IMR-90 (cell line): ENCODE results near the gene HEATR3. TPM values are rescaled to one million over a fixed set of nuclear protein-coding genes. Genes with fewer than 3 reads are reported as not detected.

Source experiments
- ATAC-seq: fragments of 200-7000 bp; cut with Tn5 transposase; 2 replicates; pipeline ENCODE4 v1.9.1; 2020; ENCODE audit warnings: low read depth, mild to moderate bottlenecking, moderate library complexity
- BruUV-seq: library from RNA; stranded (reverse); fragments of 400-500 nt; replicated peaks from 2 replicates; lab custom pipeline; 2021; lab: Mats Ljungman, UMichigan
- CTCF ChIA-PET: fragments of 300-600 bp; formaldehyde crosslinking; extraction: SDS; loops from one replicate; lab custom pipeline; 2021; ENCODE audit warnings: antibody characterized with exemption; lab: Yijun Ruan, JAX
- POLR2A ChIA-PET: fragments of 300-600 bp; sonication (Branson Sonifier 250); formaldehyde crosslinking; loops from one replicate; lab custom pipeline; 2022; ENCODE audit warnings: antibody characterized with exemption; ENCODE audit not compliant: unreplicated experiment; lab: Charles Lee
- DNase-seq: peaks from one replicate; pipeline ENCODE4 v3.0.0; 2013
- H2AFZ ChIP-seq: replicated peaks from 2 replicates; pipeline ENCODE3; 2013; ENCODE audit warnings: low read length, mild to moderate bottlenecking; ENCODE audit not compliant: poor library complexity
- H2AK5ac ChIP-seq: 2 replicates; pipeline ENCODE4 v1.6.1; 2013; ENCODE audit warnings: low read depth, low read length, inconsistent platforms
- H2AK9ac ChIP-seq: replicated peaks from 2 replicates; pipeline ENCODE3; 2013; ENCODE audit warnings: mild to moderate bottlenecking, low read depth, low read length, moderate library complexity; ENCODE audit not compliant: poor library complexity
- H2BK120ac ChIP-seq: 2 replicates; pipeline ENCODE4 v1.6.1; 2013; ENCODE audit warnings: low read depth, low read length, inconsistent platforms
- H2BK15ac ChIP-seq: 3 replicates; pipeline ENCODE4 v1.6.1; 2013; ENCODE audit warnings: low read depth, low read length, inconsistent platforms
- H2BK20ac ChIP-seq: 2 replicates; pipeline ENCODE4 v1.6.1; 2013; ENCODE audit warnings: low read depth, mild to moderate bottlenecking, inconsistent platforms, low read length, moderate library complexity
- H2BK5ac ChIP-seq: 2 replicates; pipeline ENCODE4 v1.6.1; 2013; ENCODE audit warnings: mild to moderate bottlenecking, low read depth, low read length, inconsistent platforms; ENCODE audit not compliant: poor library complexity, severe bottlenecking
- H3K14ac ChIP-seq: replicated peaks from 2 replicates; pipeline ENCODE4 v1.6.1; 2013; ENCODE audit warnings: low read depth, low read length, inconsistent platforms
- H3K18ac ChIP-seq: 2 replicates; pipeline ENCODE4 v1.6.1; 2013; ENCODE audit warnings: low read depth, low read length, control low read depth
- H3K23ac ChIP-seq: 2 replicates; pipeline ENCODE4 v1.6.1; 2013; ENCODE audit warnings: low read depth, low read length, inconsistent platforms
- H3K27ac ChIP-seq: 2 replicates; pipeline ENCODE4 v1.5.1; 2013; ENCODE audit warnings: mild to moderate bottlenecking, control low read depth, low read length; ENCODE audit not compliant: insufficient read depth
- H3K27me3 ChIP-seq: 2 replicates; pipeline ENCODE4 v1.6.1; 2013; ENCODE audit warnings: low read length; ENCODE audit not compliant: control insufficient read depth, insufficient read depth
- H3K36me3 ChIP-seq: 2 replicates; pipeline ENCODE4 v1.6.1; 2013; ENCODE audit warnings: low read length, mixed read lengths; ENCODE audit not compliant: control insufficient read depth, insufficient read depth
- H3K4ac ChIP-seq: 2 replicates; pipeline ENCODE4 v1.6.1; 2013; ENCODE audit warnings: low read depth, low read length, inconsistent platforms
- H3K4me1 ChIP-seq: 2 replicates; pipeline ENCODE4 v1.6.1; 2013; ENCODE audit warnings: low read length, mixed read lengths; ENCODE audit not compliant: control insufficient read depth, insufficient read depth
- H3K4me2 ChIP-seq: 2 replicates; pipeline ENCODE4 v1.6.1; 2013; ENCODE audit warnings: low read depth, mild to moderate bottlenecking, control low read depth, low read length, moderate library complexity
- H3K4me3 ChIP-seq: 2 replicates; pipeline ENCODE4 v1.5.1; 2013; ENCODE audit warnings: low read depth, mild to moderate bottlenecking, control low read depth, low read length, moderate library complexity; ENCODE audit not compliant: insufficient read depth
- H3K56ac ChIP-seq: 2 replicates; pipeline ENCODE4 v1.6.1; 2013; ENCODE audit warnings: low read length, inconsistent platforms; ENCODE audit not compliant: insufficient read depth; ENCODE audit errors: extremely low read depth
- H3K79me1 ChIP-seq, 2 experiments: 2 replicates each; pipeline ENCODE4 v1.6.1; 2013; ENCODE audit warnings: low read length in 2 of 2, inconsistent platforms in 1 of 2, low read depth in 1 of 2
- H3K9ac ChIP-seq: 2 replicates; pipeline ENCODE4 v1.6.1; 2013; ENCODE audit warnings: low read depth, low read length, control low read depth
- H3K9me1 ChIP-seq: 2 replicates; pipeline ENCODE4 v1.6.1; 2013; ENCODE audit warnings: low read length, inconsistent platforms; ENCODE audit not compliant: insufficient read depth
- H3K9me3 ChIP-seq: 2 replicates; pipeline ENCODE4 v1.6.1; 2013; ENCODE audit warnings: low read length; ENCODE audit not compliant: control insufficient read depth, insufficient read depth
- H4K20me1 ChIP-seq: 2 replicates; pipeline ENCODE4 v1.6.1; 2013; ENCODE audit warnings: low read length, inconsistent platforms; ENCODE audit not compliant: insufficient read depth
- H4K5ac ChIP-seq: 2 replicates; pipeline ENCODE4 v1.6.1; 2013; ENCODE audit warnings: mild to moderate bottlenecking, low read depth, low read length, control low read depth
- H4K8ac ChIP-seq, 2 experiments: 2 replicates each; pipeline ENCODE4 v1.6.1; 2013; ENCODE audit warnings: low read depth in 2 of 2, low read length in 2 of 2, control low read depth in 1 of 2, inconsistent platforms in 1 of 2
- H4K91ac ChIP-seq: 2 replicates; pipeline ENCODE4 v1.6.1; 2013; ENCODE audit warnings: low read depth, low read length, inconsistent platforms; ENCODE audit not compliant: insufficient read depth
- BHLHE40 ChIP-seq: fragments of 150-350 bp; IDR thresholded peaks from 2 replicates; pipeline ENCODE4 v1.6.1; 2016; ENCODE audit warnings: mild to moderate bottlenecking, low read depth, low read length
- CEBPB ChIP-seq: IDR thresholded peaks from 2 replicates; pipeline ENCODE4 v1.6.1; 2012; ENCODE audit warnings: low read depth, low read length, improper control_type of control experiment
- CTCF ChIP-seq: conservative IDR thresholded peaks from 2 replicates; pipeline ENCODE4 v1.5.1; 2012; ENCODE audit warnings: mild to moderate bottlenecking, low read depth, low read length, improper control_type of control experiment
- ELK1 ChIP-seq: fragments of 150-350 bp; IDR thresholded peaks from 2 replicates; pipeline ENCODE4 v1.6.1; 2016; ENCODE audit warnings: low read depth, mild to moderate bottlenecking, low read length, moderate library complexity, borderline replicate concordance
- MAFK ChIP-seq: IDR thresholded peaks from 2 replicates; pipeline ENCODE4 v1.6.1; 2012; ENCODE audit warnings: low read depth, low read length, improper control_type of control experiment
- MXI1 ChIP-seq: IDR thresholded peaks from 2 replicates; pipeline ENCODE4 v1.6.1; 2012; ENCODE audit warnings: low read depth, mild to moderate bottlenecking, low read length, moderate library complexity, borderline replicate concordance
- NFE2L2 ChIP-seq: fragments of 150-350 bp; IDR thresholded peaks from 2 replicates; pipeline ENCODE4 v1.6.1; 2016; ENCODE audit warnings: low read depth, mild to moderate bottlenecking, low read length
- POLR2A ChIP-seq: IDR thresholded peaks from 2 replicates; pipeline ENCODE4 v1.6.1; 2012; ENCODE audit warnings: mild to moderate bottlenecking, low read depth, low read length
- RAD21 ChIP-seq: IDR thresholded peaks from 2 replicates; pipeline ENCODE4 v1.6.1; 2012; ENCODE audit warnings: low read length, improper control_type of control experiment
- RCOR1 ChIP-seq: IDR thresholded peaks from 2 replicates; pipeline ENCODE4 v1.6.1; 2012; ENCODE audit warnings: mild to moderate bottlenecking, low read length, improper control_type of control experiment; ENCODE audit not compliant: insufficient replicate concordance
- RFX5 ChIP-seq: IDR thresholded peaks from 2 replicates; pipeline ENCODE4 v1.8.0; 2012; ENCODE audit warnings: low read depth, mild to moderate bottlenecking, low read length, moderate library complexity
- SMC3 ChIP-seq: fragments of 150-350 bp; IDR thresholded peaks from 2 replicates; pipeline ENCODE4 v1.6.1; 2016; ENCODE audit warnings: low read depth, mild to moderate bottlenecking, antibody characterized with exemption, low read length, moderate library complexity
- USF2 ChIP-seq: fragments of 150-350 bp; IDR thresholded peaks from 2 replicates; pipeline ENCODE4 v1.6.1; 2017; ENCODE audit warnings: mild to moderate bottlenecking, antibody characterized with exemption, low read length, low read depth
- WGBS, 2 experiments: methylation state at CpG; one replicate each; pipeline versions ENCODE4 v1.1.5 to v1.1.7; 2013; ENCODE audit warnings: missing lambda C conversion rate in 2 of 2; ENCODE audit not compliant: insufficient read length in 1 of 2; ENCODE audit errors: extremely low coverage in 2 of 2; 5-methylcytosine and 5-hydroxymethylcytosine counted together
- dilution Hi-C: fragments of 300-500 bp; cut with HindIII; formaldehyde crosslinking; loops from one replicate; pipeline ENCODE4 v1.14.3; 2018; ENCODE audit warnings: low sequenced_read_pairs; ENCODE audit not compliant: unreplicated experiment
- in situ Hi-C: fragments of 300-500 bp; cut with MboI; formaldehyde crosslinking; loops from 3 replicates; pipeline ENCODE4 v1.14.3; 2019; ENCODE audit warnings: low sequenced_read_pairs, inconsistent platforms, mixed read lengths
- intact Hi-C: fragments of 100-400 bp; cut with micrococcal nuclease; formaldehyde crosslinking; loops from 2 replicates; pipeline ENCODE4 v1.10.0; 2022
- polyA plus RNA-seq, 3 experiments: library from polyadenylated mRNA; depleted of rRNA; stranded (reverse); fragments of >200 nt; gene quantifications; 2 replicates each; pipeline ENCODE4 v1.2.3, GENCODE V29; 2012; ENCODE audit warnings: low replicate concordance in 1 of 3
- total RNA-seq: library from RNA; depleted of rRNA; stranded (reverse); fragments of >200 nt; gene quantifications from 2 replicates; pipeline ENCODE4 v1.2.3, GENCODE V29; 2012

The HEATR3 gene
- total and polyA plus RNA-seq, 2 of the 4 experiments (the other 2 are of a cell fraction) = 9.4 to 21.1 TPM

GRCh38 chr16:50065624-50066481 lies at the start of gene HEATR3 (continued):
- TF ChIP-seq RAD21 = no peak
- peak; percentile 85 for TF ChIP-seq RCOR1
- TF ChIP-seq MAFK = no peak
- no peak for TF ChIP-seq RFX5
- no peak for TF ChIP-seq BHLHE40
- TF ChIP-seq NFE2L2 = no peak
- TF ChIP-seq CEBPB = no peak

- in situ Hi-C loops = no loop called here
- H3K56ac ChIP-seq = no peak overlapping the region
- POLR2A ChIA-PET = no interaction called here
- no peak overlapping the region for H2BK20ac ChIP-seq
- H2AK5ac ChIP-seq = no peak overlapping the region
- no peaks in the 10 kb centered on the region for H3K9me1 ChIP-seq
- ATAC-seq (no peak), DNase-seq (no peak)
- WGBS, 2 experiments = no CpG with 5 or more reads among the region's 9 CpGs
- H3K4me1 ChIP-seq = no peaks in the 10 kb centered on the region
- CTCF ChIA-PET = no interaction called here
- H3K27me3 ChIP-seq = peaks cover 4% of the 10 kb centered on the region; the same call in 1 of the 2 replicates
- no peak overlapping the region for H2BK15ac ChIP-seq
- H3K9me3 ChIP-seq = no peaks in the 10 kb centered on the region
- H3K36me3 ChIP-seq = no peaks in the 10 kb centered on the region
- no peak overlapping the region for H4K5ac ChIP-seq
- no peak overlapping the region for H2BK5ac ChIP-seq
- H2BK120ac ChIP-seq = no peak overlapping the region
- H3K18ac ChIP-seq = no peak overlapping the region
- no peak overlapping the region for H3K9ac ChIP-seq
- H3K4me2 ChIP-seq = no peak overlapping the region
- H4K8ac ChIP-seq = no peak overlapping the region
- no peak overlapping the region for H2AFZ ChIP-seq
- no peak overlapping the region for H3K4me3 ChIP-seq
- H4K20me1 ChIP-seq = no peaks in the 10 kb centered on the region
- H3K23ac ChIP-seq = no peak overlapping the region
- H2AK9ac ChIP-seq = no peak overlapping the region
- H4K91ac ChIP-seq = no peak overlapping the region
- H3K4ac ChIP-seq = no peak overlapping the region
- no peaks in the 10 kb centered on the region for H3K79me1 ChIP-seq
- no TSS peak for BruUV-seq
- intact Hi-C loops = no loop called here
- dilution Hi-C loops = no loop called here
- no peak overlapping the region for H3K27ac ChIP-seq
- no peak overlapping the region for H3K14ac ChIP-seq
- TF ChIP-seq ELK1 (no peak), POLR2A (no peak), CTCF (no peak), USF2 (no peak), CEBPB (no peak), SMC3 (no peak), MXI1 (no peak)
These were observed 48.2 kb upstream of the HEATR3 start for GRCh38 chr16:50017553-50017952.
